Measurements from ENCODE around the gene GRK3. TPM values are rescaled to one million over a fixed set of nuclear protein-coding genes. Genes with fewer than 3 reads are reported as not detected.

The GRK3 gene
- total and polyA plus RNA-seq, 2 of the 4 experiments (the other 2 are of a cell fraction) = 0.58 to 1.6 TPM

GRCh38 chr22:25693268-25693565 lies 128.7 kb downstream of the GRK3 start:
- in situ Hi-C loops (cut with MboI; ENCODE audit: low sequenced_read_pairs) = no loop called here
- Histone ChIP-seq H3K27ac (ENCODE audit: insufficient read depth, low read length) (no peak overlapping the region), H3K4me3 (ENCODE audit: insufficient read depth, low read depth, low read length) (no peak overlapping the region), H3K9me3 (ENCODE audit: control insufficient read depth, insufficient read depth, low read length) (no peaks in the 10 kb centered on the region), H2BK120ac (ENCODE audit: low read depth, low read length) (no peak overlapping the region), H3K4me2 (ENCODE audit: low read depth, low read length) (no peak overlapping the region), H3K4me1 (ENCODE audit: control insufficient read depth, insufficient read depth, low read length) (no peaks in the 10 kb centered on the region), H2BK5ac (ENCODE audit: low read depth, low read length, poor library complexity, severe bottlenecking) (no peak overlapping the region), H3K23ac (ENCODE audit: low read depth, low read length) (no peak overlapping the region), H2AK5ac (ENCODE audit: low read depth, low read length) (no peak overlapping the region), H2BK20ac (ENCODE audit: low read depth, low read length) (no peak overlapping the region), H4K20me1 (ENCODE audit: insufficient read depth, low read length) (no peaks in the 10 kb centered on the region), H3K27me3 (ENCODE audit: control insufficient read depth, insufficient read depth, low read length) (no peaks in the 10 kb centered on the region), H2AFZ (replicated peaks; ENCODE audit: low read length, poor library complexity) (no peak overlapping the region), H4K5ac (ENCODE audit: low read depth, low read length) (no peak overlapping the region), H3K56ac (ENCODE audit: extremely low read depth, insufficient read depth, low read length) (no peak overlapping the region), H2BK15ac (ENCODE audit: low read depth, low read length) (no peak overlapping the region), H2AK9ac (replicated peaks; ENCODE audit: low read depth, low read length, poor library complexity) (no peak overlapping the region), H4K91ac (ENCODE audit: insufficient read depth, low read depth, low read length) (no peak overlapping the region), H3K4ac (ENCODE audit: low read depth, low read length) (no peak overlapping the region), H3K9ac (ENCODE audit: low read depth, low read length) (no peak overlapping the region), H3K14ac (replicated peaks; ENCODE audit: low read depth, low read length) (no peak overlapping the region), H3K18ac (ENCODE audit: low read depth, low read length) (no peak overlapping the region), H3K36me3 (ENCODE audit: control insufficient read depth, insufficient read depth, low read length) (no peaks in the 10 kb centered on the region), H4K8ac (ENCODE audit: low read depth in 2 of 2, low read length in 2 of 2) (no peak overlapping the region), H3K79me1 (ENCODE audit: low read depth in 1 of 2, low read length in 2 of 2) (no peaks in the 10 kb centered on the region), H3K9me1 (ENCODE audit: insufficient read depth, low read length) (no peaks in the 10 kb centered on the region)
- TF ChIP-seq CTCF (conservative IDR thresholded peaks at IDR 0.05; ENCODE audit: low read depth, low read length) (no peak), ELK1 (IDR thresholded peaks at IDR 0.05; ENCODE audit: borderline replicate concordance, low read depth, low read length) (no peak), CEBPB (IDR thresholded peaks at IDR 0.05; ENCODE audit: low read depth, low read length) (no peak), MAZ (IDR thresholded peaks at IDR 0.05; ENCODE audit: borderline replicate concordance, low read depth, low read length) (no peak), POLR2A (IDR thresholded peaks at IDR 0.05; ENCODE audit: low read depth, low read length) (no peak), FOS (IDR thresholded peaks at IDR 0.05; ENCODE audit: low read depth, low read length) (no peak), NFE2L2 (IDR thresholded peaks at IDR 0.05; ENCODE audit: low read depth, low read length) (no peak), RFX5 (IDR thresholded peaks at IDR 0.05; ENCODE audit: low read depth, low read length) (no peak)
- ChIA-PET CTCF (interaction anchor here (0.6 kb wide), 1 partner anchor 18 kb away, joined by 4 read pairs; no protein-coding TSS in a partner anchor), POLR2A (ENCODE audit: unreplicated experiment) (no interaction called here)
- 60% methylated on average over 3 of the region's 4 CpGs; no CpG with 5 or more reads in 1 of the 2 experiments for WGBS, 2 experiments (ENCODE audit: extremely low coverage in 2 of 2, insufficient read length in 1 of 2)
- no peak for ATAC-seq (ENCODE audit: low read depth)
- dilution Hi-C loops (cut with HindIII; ENCODE audit: low sequenced_read_pairs, unreplicated experiment) = no loop called here
- BruUV-seq (replicated peaks) = no TSS peak
- no peak for DNase-seq
- intact Hi-C loops (cut with micrococcal nuclease) = no loop called here

Measured in IMR-90 (cell line).